NCI-H524 treated with DMSO at 0.1 percent for 48 hours (cell line): ENCODE results near the gene DISC1.
"Not testable (repeated sequence)": the region's sequence is repeated elsewhere in the genome, so short reads cannot be mapped to it uniquely, and the experiment has no call there.

Experiments
- DNase-seq: peaks from one replicate; lab custom pipeline; 2025; lab: John Stamatoyannopoulos, UW

Gene DISC1

DNA sequence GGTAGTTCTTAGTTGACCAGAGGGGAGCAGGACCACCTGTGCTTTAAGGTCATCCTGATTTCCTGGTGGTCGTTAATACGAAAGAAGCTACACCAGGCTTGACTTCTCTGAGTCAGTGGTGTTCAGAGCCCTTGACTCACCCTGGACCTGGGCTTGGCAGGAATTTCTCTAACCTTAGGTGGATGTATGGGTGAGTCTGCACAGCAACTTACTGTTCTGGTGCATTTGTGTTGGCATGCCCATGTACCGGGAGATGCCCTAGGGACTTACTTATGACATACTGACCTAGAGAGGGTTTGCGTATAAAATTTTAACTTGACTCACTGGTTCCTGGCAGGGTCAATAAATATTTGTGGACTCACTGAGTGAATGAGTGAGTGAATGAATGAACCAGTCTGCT lies 304.6 kb downstream of the DISC1 start:
- DNase-seq, result no peak

DNA sequence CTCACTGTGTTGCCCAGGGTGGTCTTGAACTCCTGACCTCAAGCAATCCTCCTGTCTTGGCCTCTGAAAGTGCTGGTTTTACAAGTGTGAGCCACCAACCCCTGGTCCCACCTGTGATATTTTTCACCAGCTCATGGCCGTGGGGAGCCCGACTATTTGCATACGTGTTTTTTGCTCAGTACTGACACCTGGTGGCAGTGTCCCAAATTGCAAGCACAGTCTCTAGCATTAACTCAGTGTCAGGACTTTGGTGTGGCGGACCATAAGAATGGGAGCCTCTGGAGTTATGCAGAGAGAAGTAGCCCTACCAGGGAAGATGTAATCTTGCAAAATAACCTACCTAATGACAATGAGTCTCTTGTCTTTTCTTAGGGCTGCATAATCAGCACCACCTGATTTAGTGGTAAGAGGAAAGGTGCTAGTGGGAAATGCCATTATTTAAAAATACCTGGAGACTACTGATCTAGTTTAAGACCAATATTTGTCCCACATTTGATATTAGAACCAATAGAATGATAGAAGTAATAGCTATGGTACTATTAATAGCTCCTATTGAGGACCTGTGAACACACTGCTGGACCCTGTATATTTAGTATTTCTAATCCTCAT lies 305.4 kb downstream of the DISC1 start:
- no peak for DNase-seq

DNA sequence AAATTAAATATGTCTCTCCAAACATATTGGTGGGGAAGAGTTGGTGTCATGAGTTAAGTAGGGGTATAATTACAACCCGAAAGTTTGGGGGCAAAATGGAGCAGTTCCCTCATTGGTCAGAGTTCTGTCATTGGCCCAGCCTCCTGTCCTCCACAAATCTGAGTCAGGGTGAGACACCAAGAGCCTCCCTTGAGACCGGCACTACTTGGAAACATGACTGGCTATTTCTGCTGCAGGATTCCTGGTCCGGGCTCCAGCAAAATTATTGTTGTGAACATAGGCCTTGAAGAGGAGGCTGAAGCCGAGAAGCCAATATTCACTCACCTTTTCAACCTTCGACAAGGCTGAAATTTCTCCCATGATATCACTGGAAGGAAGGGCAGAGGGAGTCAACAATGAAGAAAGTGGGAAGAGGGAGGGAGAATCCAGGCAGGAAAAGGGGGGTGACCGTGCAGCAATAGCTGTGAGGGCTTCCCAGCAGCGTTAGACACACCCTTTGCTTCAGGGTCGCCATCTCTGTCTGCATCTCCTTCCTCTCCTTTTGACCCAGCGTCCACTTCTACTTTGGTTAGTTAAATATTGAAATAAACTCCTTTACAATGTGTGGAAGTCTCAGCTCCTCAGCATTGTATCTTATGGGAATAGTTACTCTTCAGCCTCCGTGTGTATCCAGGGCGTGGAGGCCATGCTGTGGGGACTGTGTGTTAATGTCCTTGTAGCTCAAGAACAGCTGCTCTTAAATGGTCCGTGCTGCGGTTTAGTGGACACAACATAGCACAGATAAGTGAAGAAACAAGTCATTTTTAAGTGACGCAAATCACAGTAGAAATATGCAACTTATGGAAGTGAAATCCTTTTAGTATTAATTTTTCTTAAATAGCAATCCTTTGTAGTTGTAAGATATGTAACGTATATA lies 307.4 kb downstream of the DISC1 start:
- no peak for DNase-seq

DNA sequence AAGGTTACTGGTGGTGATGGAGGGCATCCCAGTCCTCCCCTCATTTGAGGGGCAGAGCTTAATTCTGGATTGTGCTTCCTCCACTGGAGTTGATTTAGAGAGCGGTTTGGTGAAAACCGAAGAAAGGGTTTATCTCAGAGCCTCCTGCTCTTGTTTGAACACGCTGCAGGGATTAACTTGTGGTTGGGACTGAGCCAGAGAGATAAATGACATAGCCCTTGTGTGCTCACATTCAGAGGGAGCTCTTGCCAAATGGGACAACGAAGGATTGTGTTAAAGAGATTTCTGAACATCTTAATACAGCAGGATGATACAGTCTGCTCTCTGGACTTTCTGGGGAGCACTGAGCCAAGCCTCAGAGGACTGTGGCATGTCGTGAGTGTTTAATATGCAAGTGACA lies 308.2 kb downstream of the DISC1 start:
- DNase-seq, result peak; percentile 67

DNA sequence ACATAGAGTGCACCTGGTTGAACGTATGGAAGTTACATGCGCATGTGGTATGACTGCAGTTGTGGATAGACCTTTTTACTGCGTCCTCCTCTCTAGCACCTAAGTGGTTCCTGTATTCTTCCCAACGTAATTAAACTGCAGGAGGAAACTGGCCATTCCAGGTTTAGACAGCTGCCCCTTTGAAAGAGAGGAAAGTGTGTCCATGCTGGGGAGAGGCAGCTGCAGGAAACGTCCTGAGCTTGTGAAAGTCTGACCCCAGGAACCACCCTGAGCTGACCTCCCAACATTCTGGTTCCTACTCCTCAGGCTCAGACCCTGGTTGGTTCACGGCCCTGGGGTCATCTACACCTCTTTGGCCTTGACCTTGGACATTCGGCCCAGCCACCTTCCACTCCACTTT lies 309.3 kb downstream of the DISC1 start:
- DNase-seq, result no peak

DNA sequence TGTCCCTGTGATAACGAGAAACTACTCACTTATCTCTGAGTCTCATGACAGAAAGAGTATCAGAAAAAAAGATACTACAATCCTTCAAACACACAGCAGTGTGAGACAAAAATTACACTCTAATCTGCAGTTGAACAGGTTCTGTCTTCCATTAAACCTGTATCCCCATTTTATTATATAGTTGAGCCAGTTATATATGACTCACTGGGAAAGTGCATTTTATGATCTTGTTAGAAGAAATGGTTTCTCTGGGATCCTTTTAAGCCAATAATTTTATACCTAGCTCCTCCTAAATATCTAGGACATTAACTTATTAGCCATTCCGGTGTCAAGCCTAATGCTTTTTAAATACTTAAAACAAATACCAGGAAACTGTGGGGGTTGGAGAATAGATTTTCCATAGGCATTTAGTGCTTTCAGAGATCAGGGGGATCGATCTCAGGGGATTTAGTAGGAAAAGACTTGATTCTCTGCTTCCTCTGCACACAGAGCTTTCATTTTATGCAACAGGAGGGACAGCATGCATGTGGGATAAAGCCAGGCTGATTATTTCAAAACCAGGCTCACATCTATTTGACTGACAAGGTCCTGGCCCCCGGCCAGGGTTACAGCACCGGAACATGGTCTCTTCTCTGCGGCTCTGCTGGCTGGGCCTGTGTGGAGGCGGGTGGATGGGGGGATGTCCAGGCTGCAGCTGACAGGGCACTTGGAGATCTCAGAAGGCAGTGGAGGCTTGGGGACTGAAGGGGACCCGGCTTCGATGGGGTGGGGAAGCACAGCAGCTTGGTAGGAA lies 310.6 kb downstream of the DISC1 start:
- DNase-seq, result no peak

DNA sequence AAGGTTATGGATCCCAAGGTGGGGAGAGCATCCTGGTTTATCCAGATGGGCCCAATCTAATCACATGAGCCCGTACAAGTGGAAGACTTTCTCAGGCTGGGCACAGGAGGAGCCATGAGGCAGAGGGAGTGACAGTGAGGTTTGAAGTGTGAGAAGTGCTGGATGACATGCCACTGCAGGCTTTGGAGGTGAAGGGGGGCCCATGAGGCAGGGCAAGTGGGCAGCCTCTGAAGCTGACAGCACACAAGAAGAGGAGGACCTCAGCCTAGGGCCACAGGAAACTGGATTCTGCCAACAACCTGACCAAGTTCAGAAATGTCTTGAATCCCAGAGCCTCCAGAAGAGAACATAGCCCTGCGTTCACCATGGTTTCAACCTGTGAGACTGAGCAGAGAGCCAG lies 311.6 kb downstream of the DISC1 start:
- DNase-seq, result no peak

DNA sequence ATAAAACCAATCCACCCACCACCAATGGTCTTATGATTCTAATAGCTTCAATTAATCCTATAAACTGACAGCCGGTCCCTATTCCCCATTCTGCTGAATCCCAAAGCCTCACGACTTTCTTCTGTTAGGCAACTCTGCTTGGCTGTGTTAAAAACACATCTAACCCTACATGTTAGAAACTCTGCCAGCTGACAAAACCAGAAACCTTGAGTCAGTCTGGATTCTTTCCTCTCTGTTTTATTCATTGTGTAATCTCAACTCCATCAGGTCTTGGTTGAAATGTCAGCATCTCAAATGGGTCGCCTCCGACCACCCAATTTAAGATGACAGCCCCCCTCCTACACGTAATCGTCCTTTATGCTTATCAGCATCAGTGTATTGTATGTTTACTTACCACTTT lies 312.1 kb downstream of the DISC1 start:
- no peak for DNase-seq

DNA sequence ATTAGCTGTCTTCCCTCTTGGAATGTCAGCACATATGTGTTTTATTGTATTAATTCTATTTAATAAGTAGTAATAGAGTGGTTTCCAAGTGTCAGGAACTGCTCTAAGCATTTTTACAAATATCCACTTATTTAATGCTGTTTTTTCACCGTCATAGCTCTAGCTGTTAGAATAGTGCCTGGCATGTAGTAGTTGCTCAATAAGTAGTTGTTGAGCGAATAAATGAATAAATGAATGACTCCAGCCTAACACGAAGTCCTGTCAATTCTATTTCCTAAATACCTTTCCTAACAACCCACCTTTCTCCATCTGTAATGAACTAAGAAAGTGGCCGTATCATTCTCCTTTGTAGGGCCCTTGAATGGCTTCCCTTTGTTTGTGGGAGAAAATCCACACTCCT lies 312.5 kb downstream of the DISC1 start:
- no peak for DNase-seq

DNA sequence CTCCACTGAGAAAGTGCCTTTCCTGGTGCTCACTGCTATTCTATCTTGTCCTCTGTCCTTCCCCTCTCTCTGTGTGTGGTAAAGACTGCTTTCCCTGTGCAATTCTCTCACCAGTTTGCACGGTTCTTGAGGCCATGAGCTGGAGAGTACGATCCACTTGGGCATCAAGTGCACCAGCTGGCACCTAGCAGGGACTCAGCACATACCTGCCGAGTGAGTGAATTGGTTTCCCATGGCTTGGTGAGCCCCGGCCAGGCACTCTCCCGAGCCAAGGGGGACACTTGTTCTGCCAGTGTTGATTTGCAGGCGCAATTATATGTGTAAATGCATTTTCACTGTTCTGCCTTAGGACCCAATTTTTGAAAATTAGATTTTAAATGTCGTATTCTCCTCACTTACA lies 313.5 kb downstream of the DISC1 start:
- DNase-seq, result no peak

DNA sequence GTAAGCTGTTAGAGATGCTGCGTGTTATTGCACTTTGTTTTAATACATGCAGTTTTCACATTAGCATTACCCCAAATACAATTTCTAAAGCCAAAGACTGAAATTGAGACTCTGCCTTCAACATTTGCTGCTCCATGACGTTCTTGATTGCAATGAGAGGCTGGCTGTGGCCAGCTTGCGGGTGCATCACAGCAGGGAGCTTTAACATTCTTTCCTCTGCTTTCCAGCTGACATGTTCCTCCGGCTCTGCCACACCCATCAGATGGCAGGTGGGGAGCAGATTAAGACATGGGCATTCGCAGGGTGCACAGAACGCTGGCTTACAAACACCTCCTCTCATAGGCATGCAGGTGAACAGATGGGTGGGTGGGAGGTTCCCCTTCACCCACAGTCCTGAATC lies 314.1 kb downstream of the DISC1 start:
- peak; percentile 76 for DNase-seq

DNA sequence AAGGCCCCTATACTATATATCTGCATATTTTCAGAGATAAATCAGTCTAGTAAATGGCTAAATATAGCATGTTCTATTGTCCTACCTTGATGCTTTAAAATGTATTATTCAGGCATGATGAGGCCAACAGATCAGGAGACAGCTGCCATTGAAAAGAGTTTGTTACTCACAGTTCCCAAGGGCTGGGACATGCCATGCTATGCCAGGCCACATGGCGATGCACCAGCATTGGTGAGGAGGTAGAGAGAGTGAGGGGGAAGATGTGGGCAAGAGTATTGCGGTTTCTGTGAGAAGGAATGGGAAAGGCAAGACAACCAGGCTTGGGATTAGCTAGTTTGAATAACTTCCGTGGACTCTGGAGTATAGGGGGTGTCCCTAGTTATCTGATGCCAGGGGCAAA lies 316.5 kb downstream of the DISC1 start:
- DNase-seq, result no peak

DNA sequence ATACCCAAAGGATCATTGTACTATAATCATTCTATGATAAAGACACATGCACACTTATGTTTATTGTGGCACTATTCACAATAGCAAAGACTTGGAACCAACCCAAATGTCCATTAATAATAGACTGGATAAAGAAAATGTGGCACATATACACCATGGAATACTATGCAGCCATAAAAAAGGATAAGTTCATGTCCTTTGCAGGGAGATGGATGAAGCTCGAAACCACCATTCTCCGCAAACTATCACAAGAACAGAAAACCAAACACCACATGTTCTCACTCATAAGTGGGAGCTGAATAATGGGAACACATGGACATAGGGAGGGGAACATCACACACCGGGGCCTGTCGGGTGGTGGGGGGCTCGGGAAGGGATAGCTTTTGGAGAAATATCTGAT lies 321.5 kb downstream of the DISC1 start:
- DNase-seq, result not testable (repeated sequence)

DNA sequence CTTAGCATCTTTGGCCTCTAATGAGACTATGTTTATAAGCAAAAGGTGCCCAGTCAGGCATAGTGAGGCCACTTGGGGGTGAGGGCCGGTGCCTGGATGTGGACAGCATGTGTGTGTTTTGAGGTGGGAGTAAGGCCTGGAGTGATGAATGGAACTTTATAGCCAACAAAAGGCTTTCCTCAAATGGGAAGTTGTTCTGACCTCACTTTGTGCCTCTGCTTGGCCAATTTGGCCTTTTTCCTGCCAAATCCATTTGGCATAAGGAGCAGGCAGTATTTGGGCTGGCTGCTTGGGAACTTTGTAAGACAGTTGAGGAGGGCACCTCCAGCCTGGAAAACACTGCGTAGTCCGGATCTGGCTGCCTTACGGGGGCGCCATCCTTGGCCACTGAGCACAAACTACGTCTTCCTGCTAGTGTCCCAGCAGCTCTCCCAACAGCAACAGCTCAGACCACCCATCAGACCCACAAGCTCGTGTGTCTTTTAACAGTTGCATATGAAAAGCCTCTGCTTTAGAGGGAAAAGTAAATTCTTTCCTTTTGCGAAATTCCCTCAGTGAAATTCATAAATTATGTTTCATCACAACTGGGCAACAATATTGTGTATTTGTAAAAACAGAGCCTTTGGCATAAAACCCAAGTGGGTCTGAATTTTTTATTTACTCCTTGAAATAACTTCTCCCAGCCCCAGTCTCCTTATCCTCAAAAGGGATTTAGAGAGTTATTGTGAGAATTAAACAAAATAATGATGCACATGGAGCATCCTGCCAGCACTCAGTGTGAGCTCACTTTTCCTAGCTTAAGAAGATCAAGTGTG lies 322.9 kb downstream of the DISC1 start:
- DNase-seq, result no peak

DNA sequence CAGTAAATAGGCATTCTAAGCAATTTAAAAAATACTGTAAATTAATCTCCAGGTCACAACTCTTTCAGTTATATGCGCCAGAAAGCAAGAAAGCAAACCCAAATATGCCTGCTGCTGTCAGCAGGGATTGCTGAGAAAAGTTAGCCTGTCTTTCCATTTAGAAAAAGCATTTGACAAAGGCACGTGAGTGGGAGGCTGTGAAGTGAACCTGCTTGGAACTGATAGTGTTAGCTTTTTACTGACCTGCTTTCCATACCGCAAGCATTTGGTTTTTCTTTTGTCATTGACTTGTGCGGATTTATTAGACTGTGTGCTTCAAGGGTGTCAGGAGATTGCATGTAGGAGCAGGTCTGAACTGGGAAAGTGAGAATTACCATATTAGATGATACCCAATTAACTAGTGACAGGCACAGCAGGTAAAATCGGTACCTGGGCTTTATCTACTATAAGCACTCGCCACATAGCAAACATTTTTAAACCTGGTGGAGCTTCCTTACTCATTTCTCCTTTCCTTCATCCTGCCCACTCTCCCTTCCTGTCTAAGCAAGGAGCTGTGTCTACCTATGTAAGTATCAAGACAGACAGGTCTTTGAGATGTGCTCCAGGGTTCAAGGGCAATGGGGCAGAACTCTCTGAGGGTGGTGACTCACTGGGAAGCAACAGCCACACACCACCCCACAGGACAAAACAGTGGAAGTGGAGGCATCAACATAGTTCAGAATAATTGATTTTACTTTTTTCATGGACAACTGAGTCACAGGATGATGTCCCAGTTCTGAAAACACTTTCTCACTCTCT lies 323.9 kb downstream of the DISC1 start:
- DNase-seq, result no peak

DNA sequence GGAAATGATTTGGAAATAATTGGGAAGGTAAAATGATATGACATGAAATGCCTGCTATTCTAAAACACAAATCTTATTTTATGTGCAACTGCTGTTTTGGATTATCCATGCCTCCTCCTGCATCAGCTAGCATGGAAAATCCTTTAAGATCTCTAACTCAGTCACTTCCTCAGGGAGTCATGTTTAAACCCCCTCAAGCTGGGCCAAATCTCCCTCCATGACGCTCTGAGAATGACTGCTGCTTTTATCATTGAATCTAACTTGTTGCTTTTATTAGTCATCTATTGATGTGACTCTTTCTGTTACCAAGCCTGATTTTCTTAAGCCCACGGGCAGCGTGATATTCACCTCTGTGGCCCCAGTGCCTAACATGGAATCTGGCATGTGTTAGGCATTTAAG lies 324.8 kb downstream of the DISC1 start:
- DNase-seq, result no peak

DNA sequence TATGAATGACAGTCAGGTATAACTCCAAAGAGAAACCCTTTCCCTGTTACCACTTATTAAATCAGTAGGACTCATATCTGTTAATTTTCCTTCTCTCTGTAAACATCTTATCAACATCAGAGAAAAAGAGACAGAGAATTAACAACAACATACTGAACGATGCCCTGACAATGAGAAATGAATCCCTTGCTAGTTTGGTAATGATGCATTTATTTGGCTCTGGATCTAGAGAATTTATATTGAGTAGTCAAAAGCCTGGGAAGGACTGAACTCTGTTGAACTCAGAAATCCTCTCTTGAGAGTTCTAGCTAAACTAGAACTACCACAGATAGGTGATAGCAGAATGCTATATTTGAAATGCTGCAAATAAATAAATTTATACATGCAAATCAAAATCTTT lies 325.6 kb downstream of the DISC1 start:
- DNase-seq, result no peak

DNA sequence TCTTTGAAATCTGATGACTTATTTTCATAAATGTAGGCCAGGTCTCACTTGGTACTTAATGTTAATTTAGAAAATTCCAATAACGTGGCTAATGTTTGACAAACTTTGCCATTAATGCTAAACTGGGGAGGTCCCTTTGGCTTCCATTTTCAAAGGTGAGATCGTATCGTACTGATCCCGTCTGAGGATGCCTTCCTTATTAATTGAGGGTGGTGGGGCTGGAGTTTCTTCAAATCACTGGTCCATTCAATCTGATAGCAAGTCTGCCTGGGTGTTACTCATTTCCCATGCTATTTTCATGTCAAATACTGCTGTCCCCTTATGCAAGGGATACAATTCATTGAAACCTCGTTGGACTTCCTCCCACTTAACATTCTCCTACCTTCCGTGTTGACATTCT lies 327.1 kb downstream of the DISC1 start:
- no peak for DNase-seq

DNA sequence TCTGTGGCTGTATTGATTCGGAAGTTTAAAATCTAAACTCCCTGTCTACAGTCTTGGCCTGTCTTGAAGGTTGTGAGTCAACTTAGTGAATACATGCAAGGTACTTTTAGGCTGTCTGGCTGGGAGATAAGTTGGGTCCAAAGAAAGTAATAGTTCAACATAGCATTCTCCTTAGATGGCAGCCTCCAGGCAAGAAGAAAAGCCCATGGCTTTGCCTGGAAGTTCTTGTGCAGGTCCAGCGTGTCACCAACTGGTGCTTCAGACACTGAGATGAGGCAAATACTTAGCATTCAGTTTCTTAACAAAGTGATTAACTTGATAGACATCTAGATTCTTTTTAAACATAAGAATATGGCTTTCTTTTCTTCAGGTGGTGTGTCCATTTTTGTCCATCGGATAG lies 328.2 kb downstream of the DISC1 start:
- no peak for DNase-seq

DNA sequence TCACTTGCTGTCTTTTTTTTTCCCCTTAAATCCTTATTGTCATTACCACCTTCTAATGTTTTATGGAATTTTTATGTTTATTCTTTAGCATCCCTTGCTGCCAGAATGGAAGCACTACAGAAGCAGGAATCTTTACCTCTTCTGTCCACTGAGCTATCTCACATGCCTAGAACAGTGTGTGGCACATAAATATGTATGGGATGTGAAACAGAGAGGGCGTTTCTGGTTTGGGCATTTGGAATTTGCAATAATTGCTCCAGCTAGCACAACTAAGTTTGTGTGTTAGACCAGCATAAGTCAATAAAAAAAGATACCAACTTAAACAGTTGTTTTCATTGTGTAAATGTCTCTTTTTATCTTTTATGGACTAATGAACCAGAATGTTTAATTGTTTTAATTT lies 330.8 kb downstream of the DISC1 start:
- no peak for DNase-seq

DNA sequence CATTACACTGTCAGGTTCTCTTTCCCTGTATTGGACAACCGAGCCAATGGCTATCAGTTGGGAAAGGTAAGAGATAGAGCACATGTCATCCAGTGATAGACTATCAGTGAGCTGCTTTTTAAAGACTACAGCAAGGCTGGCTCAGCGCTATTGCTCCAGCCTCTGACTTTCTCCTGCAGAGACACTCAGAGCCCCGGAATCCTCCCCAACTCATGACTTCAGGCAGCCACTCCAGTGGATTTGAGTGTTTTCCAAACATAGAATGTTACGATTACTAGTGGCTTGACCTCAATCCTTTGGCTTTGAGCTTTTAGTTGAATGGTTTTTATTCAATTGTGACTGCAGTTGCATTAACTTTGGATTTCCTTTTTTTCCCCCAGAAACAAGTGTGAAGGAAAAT lies 331.9 kb downstream of the DISC1 start:
- no peak for DNase-seq
